HepG2 (cell line): ENCODE measurements around the gene NUDT6. TPM values are rescaled to one million over a fixed set of nuclear protein-coding genes. Genes with fewer than 3 reads are reported as not detected.
A peak's percentile ranks its signal among the peaks of the same experiment; 100 is the strongest.

Source experiments
- EP300 ChIP-seq, 3 experiments: sonication (generic) in 1 of 3; formaldehyde crosslinking in 1 of 3; IDR thresholded peaks; 2 replicates each; pipeline versions ENCODE4 v1.5.1 to v1.6.1; 2011 to 2020; ENCODE audit warnings: low read depth in 2 of 3, low read length in 2 of 3, borderline replicate concordance in 1 of 3, improper control_type of control experiment in 1 of 3, mild to moderate bottlenecking in 1 of 3, missing genetic modification reagents in 1 of 3, moderate library complexity in 1 of 3
- FUBP1 ChIP-seq: sonication (generic); formaldehyde crosslinking; IDR thresholded peaks from 2 replicates; pipeline ENCODE4 v1.5.1; 2020; ENCODE audit warnings: missing genetic modification reagents, mild to moderate bottlenecking, borderline replicate concordance
- HOXA5 ChIP-seq: sonication (generic); formaldehyde crosslinking; IDR thresholded peaks from 2 replicates; pipeline ENCODE4 v1.4.0; 2020; ENCODE audit warnings: missing genetic modification reagents
- KMT2A ChIP-seq: sonication (generic); formaldehyde crosslinking; IDR thresholded peaks from 2 replicates; pipeline ENCODE4 v1.4.0; 2020; ENCODE audit warnings: missing genetic modification reagents
- MBD4 ChIP-seq: IDR thresholded peaks from 2 replicates; pipeline ENCODE4 v1.6.1; 2012; ENCODE audit warnings: low read length, inconsistent platforms, borderline replicate concordance
- MEIS2 ChIP-seq: sonication (generic); formaldehyde crosslinking; IDR thresholded peaks from 2 replicates; pipeline ENCODE4 v1.9.0; 2021; ENCODE audit warnings: mild to moderate bottlenecking, missing genetic modification reagents
- MTF1 ChIP-seq: sonication (generic); formaldehyde crosslinking; IDR thresholded peaks from 2 replicates; pipeline ENCODE4 v1.5.0; 2020; ENCODE audit warnings: missing genetic modification reagents
- PBX3 ChIP-seq: sonication (generic); formaldehyde crosslinking; IDR thresholded peaks from 2 replicates; pipeline ENCODE4 v1.8.1; 2023; ENCODE audit warnings: missing genetic modification reagents, inconsistent platforms, borderline replicate concordance
- PRMT3 ChIP-seq: sonication (generic); formaldehyde crosslinking; IDR thresholded peaks from 2 replicates; pipeline ENCODE4 v1.8.1; 2022; ENCODE audit warnings: low read depth, mild to moderate bottlenecking, moderate library complexity, missing genetic modification reagents, borderline replicate concordance
- SP1 ChIP-seq, 2 experiments: fragments of 450-650 bp in 1 of 2; sonication (generic) in 1 of 2; formaldehyde crosslinking in 1 of 2; IDR thresholded peaks; 2 replicates each; pipeline versions ENCODE4 v1.4.0 to v1.6.1; 2016 to 2020; ENCODE audit warnings: missing genetic modification reagents in 1 of 2
- XRCC5 ChIP-seq: fragments of 200-400 bp; formaldehyde crosslinking; optimal IDR thresholded peaks from 2 replicates; pipeline ENCODE3; 2017; ENCODE audit warnings: mild to moderate bottlenecking, low read length
- ZBTB40 ChIP-seq, 2 experiments: fragments of 450-650 bp in 1 of 2; sonication (generic) in 1 of 2; formaldehyde crosslinking in 1 of 2; IDR thresholded peaks; 2 replicates each; pipeline versions ENCODE4 v1.6.1 to v1.8.0; 2016 to 2022; ENCODE audit warnings: antibody characterized with exemption in 1 of 2, mild to moderate bottlenecking in 1 of 2, missing genetic modification reagents in 1 of 2
- ZNF383 ChIP-seq: sonication (generic); formaldehyde crosslinking; IDR thresholded peaks from 2 replicates; pipeline ENCODE4 v1.4.0; 2020; ENCODE audit warnings: missing genetic modification reagents, mild to moderate bottlenecking, borderline replicate concordance
- ZNF598 ChIP-seq: sonication (generic); formaldehyde crosslinking; IDR thresholded peaks from 2 replicates; pipeline ENCODE4 v1.5.1; 2020; ENCODE audit warnings: mild to moderate bottlenecking, missing genetic modification reagents, borderline replicate concordance
- polyA plus RNA-seq, 8 experiments: library from polyadenylated mRNA; depleted of rRNA in 3 of 8; stranded (reverse) in 7 of 8; unstranded in 1 of 8; fragments of >200 nt; fragmentation: Illumina TruSeq in 4 of 8; extraction: Trizol in 4 of 8; gene quantifications; 2 replicates each; pipeline versions ENCODE4 v1.2.1 to v1.2.3, GENCODE V29; 2011 to 2016; ENCODE audit warnings: low read depth in 4 of 8, missing spikeins in 1 of 8, mixed read lengths in 1 of 8; ENCODE audit not compliant: insufficient read depth in 1 of 8
- total RNA-seq, 5 experiments: library from RNA; depleted of rRNA; stranded (reverse); fragments of >200 nt; fragmentation: Illumina TruSeq; extraction: Trizol; gene quantifications; 2 replicates each; pipeline ENCODE4 v1.2.3, GENCODE V29; 2016; ENCODE audit warnings: low read depth in 1 of 5

NUDT6 gene
- total and polyA plus RNA-seq, 2 of the 13 experiments (the other 11 are each of a cell fraction or from before 2014, with no cell fraction given) = 4.8 to 8.3 TPM

GRCh38 chr4:122922877-122923511 is 597 bp upstream of the NUDT6 start (continued):
- no peak for TF ChIP-seq ZBTB40 (IDR thresholded peaks at IDR 0.05)
- TF ChIP-seq ZBTB40 (CRISPR knock-in tag; IDR thresholded peaks at IDR 0.05) = peak; percentile 26; the same call in 1 of the 2 replicates
- 0 out of 2 replicates have a peak, but pooled peaks have one; percentile 26 for TF ChIP-seq PRMT3 (CRISPR knock-in tag)
- TF ChIP-seq FUBP1 (CRISPR knock-in tag) = no peak
- peak; percentile 17 to 45; a peak in 2 of 4 replicates for TF ChIP-seq EP300 (IDR thresholded peaks at IDR 0.05; ENCODE audit: low read depth in 2 of 2, low read length in 2 of 2)
- TF ChIP-seq EP300 (CRISPR knock-in tag; IDR thresholded peaks at IDR 0.05; ENCODE audit: borderline replicate concordance) = no peak
- TF ChIP-seq PBX3 (CRISPR knock-in tag) = no peak
- TF ChIP-seq HOXA5 (CRISPR knock-in tag) = no peak
- no peak for TF ChIP-seq ZNF598 (CRISPR knock-in tag)
- TF ChIP-seq SP1 (IDR thresholded peaks at IDR 0.05) = no peak
- TF ChIP-seq SP1 (CRISPR knock-in tag; IDR thresholded peaks at IDR 0.05) = peak; percentile 95
- no peak for TF ChIP-seq ZNF383 (CRISPR knock-in tag)
- peak; percentile 91 for TF ChIP-seq KMT2A
- no peak for TF ChIP-seq MBD4
- TF ChIP-seq MTF1 (CRISPR knock-in tag) = no peak
- no peak for TF ChIP-seq XRCC5
- no peak for TF ChIP-seq MEIS2
